GM23338 (cell line): Measurements from ENCODE around the gene SNX21.

Experiments used
- CTCF ChIP-seq, 2 experiments: fragments of 200-600 bp in 1 of 2; sonication (generic) in 1 of 2; conservative IDR thresholded peaks; 2 replicates each; pipeline versions ENCODE4 v1.5.1 to v1.6.1; 2016 to 2017; ENCODE audit warnings: antibody characterized with exemption in 2 of 2, low read depth in 2 of 2, mild to moderate bottlenecking in 2 of 2, moderate library complexity in 1 of 2
- EZH2 ChIP-seq: fragments of 200-600 bp; sonication (generic); IDR thresholded peaks from one replicate; pipeline ENCODE4 v1.8.0; 2017; ENCODE audit warnings: antibody characterized with exemption, mild to moderate bottlenecking, low read depth; ENCODE audit not compliant: unreplicated experiment
- POLR2AphosphoS5 ChIP-seq: IDR thresholded peaks from 2 replicates; pipeline ENCODE4 v1.6.1; 2016; ENCODE audit warnings: antibody characterized with exemption, low read depth
- TF ChIP-seq, protein P1 (sequence below): IDR thresholded peaks from one replicate; pipeline ENCODE4 v1.6.1; 2018; ENCODE audit warnings: antibody characterized with exemption; ENCODE audit not compliant: unreplicated experiment

DNA sequence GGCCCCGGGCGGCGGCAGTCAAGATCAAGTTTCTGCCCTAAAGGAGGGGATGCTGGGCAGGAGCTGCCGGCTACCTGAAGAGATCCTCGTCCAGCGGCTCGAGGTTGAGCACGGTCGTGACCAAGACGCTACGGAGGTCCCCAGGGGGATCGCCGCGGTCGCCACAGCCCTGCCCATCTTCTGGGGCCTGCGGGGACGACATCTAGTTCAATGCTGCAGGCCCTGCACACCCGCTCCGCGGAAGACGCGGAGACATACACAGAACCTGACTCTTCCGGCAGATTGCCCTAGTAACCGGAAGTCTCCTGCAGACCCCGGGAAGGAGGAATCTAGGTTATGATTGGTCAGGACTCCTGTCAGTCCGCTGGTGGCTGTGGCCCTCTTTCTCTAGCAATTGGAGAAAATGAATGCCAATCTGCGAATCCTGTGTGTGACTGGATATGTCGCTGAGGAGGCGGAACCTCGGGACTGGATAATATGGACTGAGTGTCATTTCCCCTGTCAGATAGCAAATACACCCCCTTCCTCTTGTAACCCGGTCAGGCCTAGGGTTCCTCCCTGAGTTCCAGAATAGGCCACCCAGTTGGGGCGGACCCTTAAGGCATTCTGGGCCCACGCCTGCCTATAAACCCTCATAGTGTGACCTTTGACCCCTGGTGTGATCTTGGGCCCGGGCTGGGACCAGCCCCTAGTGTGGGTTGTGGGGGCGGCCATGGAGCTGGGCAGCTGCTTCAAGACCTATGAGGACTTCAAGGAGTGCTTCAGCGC, 23.7 kb downstream of the SNX21 start, which contains the start of the genes ACOT8 and ZSWIM3:
- TF ChIP-seq CTCF (conservative IDR thresholded peaks at IDR 0.05; ENCODE audit: low read depth in 2 of 2) (no peak), EZH2 (no peak), POLR2AphosphoS5 (peak; percentile 73)
- TF ChIP-seq, protein P1, sequence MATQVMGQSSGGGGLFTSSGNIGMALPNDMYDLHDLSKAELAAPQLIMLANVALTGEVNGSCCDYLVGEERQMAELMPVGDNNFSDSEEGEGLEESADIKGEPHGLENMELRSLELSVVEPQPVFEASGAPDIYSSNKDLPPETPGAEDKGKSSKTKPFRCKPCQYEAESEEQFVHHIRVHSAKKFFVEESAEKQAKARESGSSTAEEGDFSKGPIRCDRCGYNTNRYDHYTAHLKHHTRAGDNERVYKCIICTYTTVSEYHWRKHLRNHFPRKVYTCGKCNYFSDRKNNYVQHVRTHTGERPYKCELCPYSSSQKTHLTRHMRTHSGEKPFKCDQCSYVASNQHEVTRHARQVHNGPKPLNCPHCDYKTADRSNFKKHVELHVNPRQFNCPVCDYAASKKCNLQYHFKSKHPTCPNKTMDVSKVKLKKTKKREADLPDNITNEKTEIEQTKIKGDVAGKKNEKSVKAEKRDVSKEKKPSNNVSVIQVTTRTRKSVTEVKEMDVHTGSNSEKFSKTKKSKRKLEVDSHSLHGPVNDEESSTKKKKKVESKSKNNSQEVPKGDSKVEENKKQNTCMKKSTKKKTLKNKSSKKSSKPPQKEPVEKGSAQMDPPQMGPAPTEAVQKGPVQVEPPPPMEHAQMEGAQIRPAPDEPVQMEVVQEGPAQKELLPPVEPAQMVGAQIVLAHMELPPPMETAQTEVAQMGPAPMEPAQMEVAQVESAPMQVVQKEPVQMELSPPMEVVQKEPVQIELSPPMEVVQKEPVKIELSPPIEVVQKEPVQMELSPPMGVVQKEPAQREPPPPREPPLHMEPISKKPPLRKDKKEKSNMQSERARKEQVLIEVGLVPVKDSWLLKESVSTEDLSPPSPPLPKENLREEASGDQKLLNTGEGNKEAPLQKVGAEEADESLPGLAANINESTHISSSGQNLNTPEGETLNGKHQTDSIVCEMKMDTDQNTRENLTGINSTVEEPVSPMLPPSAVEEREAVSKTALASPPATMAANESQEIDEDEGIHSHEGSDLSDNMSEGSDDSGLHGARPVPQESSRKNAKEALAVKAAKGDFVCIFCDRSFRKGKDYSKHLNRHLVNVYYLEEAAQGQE: no peak
